Left forelimb (tissue), 1 donor: ENCODE measurements around the gene TRIO.

Experiments used
- DNase-seq: peaks from one replicate; pipeline ENCODE4 v3.0.0-alpha.2; 2018; ENCODE audit warnings: low spot score

TRIO gene

GRCh38 chr5:14438195-14438606 lies 295.1 kb downstream of the TRIO start:
- no peak for DNase-seq

GRCh38 chr5:14439087-14439871 lies 296.1 kb downstream of the TRIO start:
- no peak for DNase-seq

- DNase-seq: no peak
These were observed 297.1 kb downstream of the TRIO start for GRCh38 chr5:14440223-14440581.

- peak; percentile 89 for DNase-seq
These were observed 297.7 kb downstream of the TRIO start for GRCh38 chr5:14440582-14441431.

GRCh38 chr5:14441641-14442040 lies 298.5 kb downstream of the TRIO start:
- DNase-seq: no peak

GRCh38 chr5:14442536-14442935 lies 299.4 kb downstream of the TRIO start:
- DNase-seq: no peak

- no peak for DNase-seq
These were observed 300.5 kb downstream of the TRIO start for GRCh38 chr5:14443671-14444093.

- DNase-seq: no peak
These were observed 301.0 kb downstream of the TRIO start for GRCh38 chr5:14444161-14444560.

GRCh38 chr5:14445013-14445412 lies 301.9 kb downstream of the TRIO start:
- no peak for DNase-seq

GRCh38 chr5:14445576-14446290 lies 302.6 kb downstream of the TRIO start:
- DNase-seq: no peak

- no peak for DNase-seq
These were observed 305.1 kb downstream of the TRIO start for GRCh38 chr5:14447958-14448911.

- no peak for DNase-seq
These were observed 306.0 kb downstream of the TRIO start for GRCh38 chr5:14449052-14449661.

- no peak for DNase-seq
These were observed 306.9 kb downstream of the TRIO start for GRCh38 chr5:14450018-14450524.

- DNase-seq: no peak
These were observed 307.6 kb downstream of the TRIO start for GRCh38 chr5:14450742-14451141.

GRCh38 chr5:14451871-14452270 lies 308.7 kb downstream of the TRIO start:
- no peak for DNase-seq

GRCh38 chr5:14452685-14453454 lies 309.7 kb downstream of the TRIO start:
- no peak for DNase-seq

GRCh38 chr5:14453481-14453880 lies 310.3 kb downstream of the TRIO start:
- no peak for DNase-seq

- no peak for DNase-seq
These were observed 312.7 kb downstream of the TRIO start for GRCh38 chr5:14455814-14456321.

- DNase-seq: no peak
These were observed 314.3 kb downstream of the TRIO start for GRCh38 chr5:14457476-14457875.

GRCh38 chr5:14458414-14458813 lies 315.3 kb downstream of the TRIO start:
- DNase-seq: no peak
